SIG-M5 treated with dmso at 0.1 percent for 504 hours (cell line): ENCODE results near the gene MRPL14.
"Not testable (repeated sequence)": the region's sequence is repeated elsewhere in the genome, so short reads cannot be mapped to it uniquely, and the experiment has no call there.

Source experiments
- DNase-seq: peaks from one replicate; lab custom pipeline; 2025; ENCODE audit not compliant: unreplicated experiment; lab: John Stamatoyannopoulos, UW

MRPL14 gene

DNA sequence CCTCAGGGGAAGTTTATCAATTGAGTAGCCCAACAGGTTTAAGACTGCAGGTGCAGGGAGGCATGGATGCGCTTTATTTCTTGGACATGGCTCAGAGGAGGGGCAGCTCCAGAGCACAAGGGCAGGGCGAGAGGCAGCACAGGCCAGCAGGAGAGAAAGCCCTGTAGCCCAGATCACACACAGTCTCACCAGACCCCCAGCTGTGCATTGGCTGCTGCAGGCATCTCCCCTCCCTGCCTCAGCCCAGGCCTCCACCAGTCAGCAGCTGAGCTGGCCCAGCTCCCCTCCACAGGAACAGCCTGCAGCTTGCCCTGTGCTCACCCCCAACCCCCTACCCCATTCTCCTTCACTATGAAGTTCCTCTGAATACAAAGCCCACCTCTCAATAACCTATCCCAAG lies 24.7 kb downstream of the MRPL14 start:
- no peak for DNase-seq

DNA sequence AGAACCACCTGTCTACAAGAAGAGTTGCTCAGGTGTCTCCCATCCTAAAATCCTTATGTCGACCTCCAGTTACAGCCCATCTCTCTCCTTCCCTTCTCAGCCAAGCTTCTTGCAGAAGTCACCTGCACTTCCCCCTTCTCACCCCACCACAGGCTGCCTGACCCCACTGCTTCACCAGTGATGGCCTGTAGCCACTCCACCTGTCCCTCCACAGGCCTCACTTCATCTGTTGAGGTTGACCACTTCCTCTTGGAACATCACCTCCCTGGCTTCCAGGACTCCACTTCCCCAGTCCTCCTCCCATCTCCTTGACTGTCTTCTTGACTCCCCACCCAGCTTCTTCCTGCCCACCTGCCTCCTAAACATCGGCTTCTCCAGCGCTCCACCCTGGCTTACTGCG lies 25.4 kb downstream of the MRPL14 start:
- DNase-seq = no peak

DNA sequence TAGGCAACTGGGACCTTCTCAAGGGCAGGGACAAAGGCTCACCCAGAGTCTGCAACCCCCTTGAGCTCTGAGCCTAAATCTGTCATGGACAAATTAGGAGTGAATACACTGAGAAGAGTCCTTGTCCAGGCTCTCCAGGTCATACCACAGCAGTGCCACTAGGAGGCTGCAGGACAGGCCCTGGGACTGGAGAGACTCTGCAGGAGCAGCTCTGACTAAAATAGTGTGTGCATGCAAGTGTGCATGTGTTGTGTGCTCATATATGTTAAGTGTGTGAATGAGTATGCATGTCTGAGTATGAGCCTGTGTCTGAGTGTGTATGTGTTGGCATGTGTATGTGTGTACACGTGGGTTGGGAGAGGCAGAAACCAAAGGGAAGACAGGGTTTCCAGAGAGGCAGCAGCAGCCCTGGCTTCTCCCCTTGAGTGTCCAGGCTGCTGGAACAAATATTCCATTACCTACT lies 27.1 kb downstream of the MRPL14 start:
- peak; percentile 29 for DNase-seq

DNA sequence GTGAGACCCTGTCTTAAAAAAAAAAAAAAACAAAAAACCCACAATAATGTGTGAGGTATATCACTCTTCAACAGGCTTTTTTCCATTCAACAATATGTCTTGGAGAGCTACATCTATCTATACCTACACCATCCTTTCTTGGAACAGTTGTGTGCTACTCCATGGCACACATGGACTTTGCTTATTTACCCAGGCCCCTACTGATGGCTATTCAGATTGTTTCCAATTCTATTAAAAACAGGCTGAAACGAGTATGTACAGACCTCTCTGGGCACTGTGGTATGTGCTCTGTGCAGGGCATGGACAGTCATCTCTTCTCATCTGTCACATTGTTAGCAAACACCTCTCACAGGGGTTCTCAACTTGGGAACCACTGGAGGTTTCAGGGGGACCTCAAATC lies 28.1 kb downstream of the MRPL14 start:
- no peak for DNase-seq

DNA sequence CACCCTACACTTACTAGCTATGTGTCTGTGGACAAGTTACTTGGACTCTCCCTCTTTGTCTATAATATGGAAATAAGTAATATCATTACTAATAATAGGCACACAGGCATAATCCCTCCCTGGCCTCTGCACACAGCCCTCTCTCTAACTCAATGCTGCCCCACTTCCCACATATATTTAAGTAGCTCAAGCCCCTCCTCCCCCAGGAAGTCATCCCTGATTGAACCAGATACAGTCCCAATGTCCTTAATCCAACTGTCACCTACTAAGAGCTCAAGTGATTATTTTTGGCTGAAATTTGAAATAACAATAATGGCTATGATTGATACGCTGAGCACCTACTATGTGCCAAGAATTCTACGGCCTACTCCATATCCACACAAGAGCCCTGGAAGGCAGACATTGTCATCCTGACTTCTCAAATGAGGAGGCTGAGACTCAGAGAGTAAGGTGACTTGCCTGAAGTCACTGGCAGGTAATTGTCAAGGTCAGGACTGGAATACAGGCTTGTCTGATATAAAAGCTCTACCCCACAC lies 29.4 kb downstream of the MRPL14 start:
- DNase-seq = no peak

DNA sequence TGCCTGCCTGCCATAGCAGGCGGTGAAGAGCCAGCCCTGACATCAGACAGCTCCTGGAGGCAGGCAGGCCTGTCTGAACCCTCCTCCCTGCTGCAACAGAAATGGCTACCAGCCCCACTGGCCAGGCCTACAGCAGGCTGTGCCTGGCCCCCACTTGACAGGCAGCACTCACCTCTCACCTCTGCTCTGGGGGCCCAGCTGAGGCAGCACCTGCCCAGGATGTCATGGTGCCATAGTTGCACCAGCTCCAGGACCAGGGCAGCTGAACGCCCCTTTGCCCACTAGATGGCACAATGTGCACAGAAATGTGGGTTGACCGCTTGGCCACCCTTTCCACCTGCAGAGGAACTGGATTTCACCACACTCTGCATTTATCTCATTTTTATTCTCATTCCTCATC lies 30.6 kb downstream of the MRPL14 start:
- peak; percentile 33 for DNase-seq

DNA sequence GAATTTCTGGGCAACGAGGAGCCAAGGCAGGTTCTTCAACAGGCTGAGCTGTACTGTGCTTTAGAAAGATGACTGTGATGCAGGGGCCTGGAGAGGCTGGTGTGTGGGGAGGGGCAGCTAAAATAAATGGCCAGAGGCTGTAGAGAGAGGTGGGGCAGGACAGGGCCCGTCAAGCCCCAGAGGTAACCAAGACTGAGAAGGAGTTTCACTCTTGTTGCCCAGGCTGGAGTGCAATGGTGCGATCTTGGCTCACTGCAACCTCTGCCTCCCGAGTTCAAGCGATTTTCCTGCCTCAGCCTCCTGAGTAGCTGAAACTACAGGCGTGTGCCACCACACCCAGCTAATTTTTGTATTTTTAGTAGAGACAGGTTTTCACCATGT lies 32.0 kb downstream of the MRPL14 start:
- DNase-seq = not testable (repeated sequence)

DNA sequence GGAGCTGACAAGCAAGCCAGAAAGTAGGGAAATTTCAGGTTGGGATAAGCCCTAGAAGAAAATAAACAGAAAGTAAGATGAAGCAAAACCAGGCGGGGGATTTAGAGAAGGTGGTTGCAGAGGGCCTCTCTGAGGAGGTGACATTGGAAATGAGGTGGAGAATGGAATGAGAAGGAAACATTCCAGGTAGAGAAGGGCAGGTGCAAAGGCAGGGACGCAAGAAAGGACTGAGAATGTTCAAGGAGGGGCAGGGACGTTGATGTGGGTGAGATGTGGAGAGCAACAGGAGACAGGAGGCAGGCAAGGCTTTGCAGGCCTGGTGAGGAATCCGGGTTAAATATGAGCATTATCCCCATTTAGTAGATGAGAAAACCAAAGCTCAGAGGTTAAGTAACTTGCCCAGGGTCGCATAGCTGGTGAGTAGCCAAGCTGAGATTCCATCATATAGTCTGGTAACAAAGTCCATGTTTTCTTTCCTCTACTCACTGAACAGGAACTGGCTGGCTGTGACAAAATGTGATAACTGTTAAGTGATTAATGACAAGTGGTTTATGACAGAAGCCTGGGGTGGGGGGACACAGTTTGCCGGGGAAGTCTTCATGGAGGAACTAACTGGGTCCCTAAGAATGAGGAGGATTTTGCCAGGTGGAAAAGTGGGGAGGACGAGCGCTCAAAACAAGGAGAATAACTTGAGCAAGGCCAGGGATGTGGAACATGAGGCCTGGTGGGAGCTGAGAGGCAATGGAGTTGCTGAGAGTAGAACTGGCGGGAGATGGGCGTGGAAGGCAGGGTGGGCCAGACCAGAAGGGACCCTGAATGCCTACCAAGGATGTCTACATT lies 32.6 kb downstream of the MRPL14 start:
- no peak for DNase-seq

DNA sequence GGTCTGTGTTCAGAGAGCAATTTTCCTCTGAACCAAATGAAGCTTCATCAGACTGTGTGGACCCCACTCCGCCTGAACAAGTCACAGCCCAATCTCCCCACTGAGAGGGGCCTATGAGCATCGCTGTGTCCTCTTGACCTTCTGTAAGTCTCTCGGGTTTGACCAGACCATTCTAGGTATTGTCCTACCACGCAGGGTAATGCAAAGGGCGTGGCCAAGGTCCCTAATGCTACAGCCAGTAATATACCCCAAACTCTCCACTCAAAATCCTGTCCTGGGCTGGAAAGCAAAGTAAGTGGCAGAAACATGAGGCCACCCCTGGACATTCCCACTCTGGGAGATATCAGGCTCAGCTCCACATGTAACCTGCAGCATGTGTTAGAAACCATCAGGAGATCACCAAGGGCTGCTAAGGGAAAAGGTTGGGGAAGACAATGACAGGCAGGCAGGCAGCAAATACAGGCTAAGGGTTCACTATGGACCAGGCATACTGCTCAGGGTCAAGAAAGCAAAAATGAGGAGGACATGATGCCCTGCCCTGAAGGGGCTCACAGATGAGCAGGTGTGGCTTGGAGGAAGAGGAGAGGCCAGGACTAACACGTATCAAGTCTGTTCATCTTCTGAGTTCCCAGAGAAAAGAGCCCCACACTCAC lies 33.4 kb downstream of the MRPL14 start:
- no peak for DNase-seq

DNA sequence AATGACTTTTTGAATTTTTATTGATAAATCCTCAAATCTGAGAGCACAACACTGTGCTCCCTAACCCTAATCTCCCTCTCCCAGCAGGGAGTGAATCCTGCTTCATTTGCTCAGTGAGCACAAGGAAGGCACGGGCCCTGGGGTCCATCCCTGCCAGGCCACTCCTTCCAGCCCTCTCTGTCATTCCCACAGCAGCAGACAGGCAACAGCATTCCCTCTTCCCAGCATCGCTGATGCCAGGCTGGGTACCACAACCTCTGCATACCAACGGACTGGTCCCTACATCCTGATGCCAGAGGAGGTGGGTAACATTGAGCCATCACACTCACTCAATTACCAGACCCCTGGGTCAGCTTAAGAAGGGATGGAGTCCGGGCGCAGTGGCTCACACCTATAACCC lies 34.2 kb downstream of the MRPL14 start:
- DNase-seq = no peak

DNA sequence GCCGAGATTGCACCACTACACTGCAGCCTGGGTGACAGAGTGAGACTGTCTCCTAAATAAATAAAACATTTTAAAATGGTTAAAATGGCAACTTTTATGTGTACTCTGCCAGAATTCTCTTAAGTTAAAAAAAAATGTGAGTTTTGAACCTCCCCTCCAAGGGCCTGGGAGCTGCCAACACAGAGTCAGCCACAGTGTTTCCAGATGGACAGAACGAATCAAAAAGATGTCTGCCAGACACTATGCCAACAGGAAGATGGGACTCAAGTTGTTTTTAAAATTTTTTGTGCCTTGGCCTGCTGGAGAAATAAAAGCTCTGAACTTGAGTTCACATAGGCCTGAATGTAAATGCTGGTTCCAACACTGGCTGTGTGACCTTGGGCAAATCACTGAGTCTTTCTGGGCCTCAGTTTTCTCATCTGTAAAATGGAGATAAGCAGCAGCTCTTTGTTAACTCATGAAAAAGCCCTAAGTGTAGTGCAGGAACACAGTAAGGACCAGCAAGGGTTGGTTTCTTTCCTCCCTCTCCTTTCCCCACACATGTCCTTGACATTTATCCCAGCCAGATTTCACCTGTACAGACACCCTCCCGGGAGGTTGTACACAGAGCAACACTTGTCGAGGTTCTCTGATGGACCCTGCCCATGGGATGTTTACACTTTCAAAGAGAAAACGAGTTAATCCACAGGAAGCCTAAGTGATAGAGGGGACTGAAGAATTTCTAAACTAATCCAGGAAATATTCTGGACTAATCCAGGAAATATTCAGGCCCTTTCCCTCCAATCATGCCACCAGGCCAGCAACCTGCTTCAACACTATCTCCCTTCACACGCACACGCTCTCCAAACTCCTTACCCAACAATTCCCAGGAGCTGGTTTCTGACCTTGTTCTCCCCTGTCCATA lies 35.0 kb downstream of the MRPL14 start:
- DNase-seq = no peak

DNA sequence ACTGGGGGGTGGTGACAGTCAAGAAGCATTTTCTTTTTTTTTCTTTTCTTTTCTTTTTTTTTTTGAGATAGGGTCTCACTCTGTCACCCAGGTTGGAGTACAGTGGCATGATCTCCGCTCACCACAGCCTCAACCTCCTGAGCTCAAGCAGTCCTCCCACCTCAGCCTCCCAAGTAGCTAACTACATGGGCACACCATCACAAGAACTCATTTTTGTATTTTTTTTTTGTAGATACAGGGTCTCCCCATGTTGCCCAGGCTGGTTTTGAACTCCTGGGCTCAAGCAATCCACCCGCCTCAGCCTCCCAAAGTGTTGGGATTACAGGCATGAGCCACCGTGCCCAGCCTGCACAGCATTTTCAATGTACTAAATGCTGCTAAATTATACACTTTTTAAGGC lies 35.9 kb downstream of the MRPL14 start:
- DNase-seq = not testable (repeated sequence)

DNA sequence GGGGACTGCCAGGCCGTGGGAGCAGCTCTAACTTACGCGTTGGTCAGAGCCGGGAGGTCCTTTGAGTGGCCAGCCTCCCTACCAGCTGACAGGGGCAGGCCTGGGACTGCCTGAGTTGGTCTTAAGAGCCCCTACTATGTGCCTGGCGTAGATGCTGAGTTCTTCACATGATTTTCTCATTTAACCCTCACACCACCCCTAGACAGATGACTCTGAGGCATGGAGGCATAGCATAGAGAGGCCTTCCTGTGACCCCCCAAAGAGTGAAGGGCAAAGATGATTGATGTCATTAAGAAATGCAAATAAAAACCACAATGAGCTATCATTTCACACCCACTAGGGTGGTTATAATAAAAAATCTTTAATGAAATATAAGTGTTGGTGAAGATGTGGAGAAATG lies 36.8 kb downstream of the MRPL14 start:
- no peak for DNase-seq

DNA sequence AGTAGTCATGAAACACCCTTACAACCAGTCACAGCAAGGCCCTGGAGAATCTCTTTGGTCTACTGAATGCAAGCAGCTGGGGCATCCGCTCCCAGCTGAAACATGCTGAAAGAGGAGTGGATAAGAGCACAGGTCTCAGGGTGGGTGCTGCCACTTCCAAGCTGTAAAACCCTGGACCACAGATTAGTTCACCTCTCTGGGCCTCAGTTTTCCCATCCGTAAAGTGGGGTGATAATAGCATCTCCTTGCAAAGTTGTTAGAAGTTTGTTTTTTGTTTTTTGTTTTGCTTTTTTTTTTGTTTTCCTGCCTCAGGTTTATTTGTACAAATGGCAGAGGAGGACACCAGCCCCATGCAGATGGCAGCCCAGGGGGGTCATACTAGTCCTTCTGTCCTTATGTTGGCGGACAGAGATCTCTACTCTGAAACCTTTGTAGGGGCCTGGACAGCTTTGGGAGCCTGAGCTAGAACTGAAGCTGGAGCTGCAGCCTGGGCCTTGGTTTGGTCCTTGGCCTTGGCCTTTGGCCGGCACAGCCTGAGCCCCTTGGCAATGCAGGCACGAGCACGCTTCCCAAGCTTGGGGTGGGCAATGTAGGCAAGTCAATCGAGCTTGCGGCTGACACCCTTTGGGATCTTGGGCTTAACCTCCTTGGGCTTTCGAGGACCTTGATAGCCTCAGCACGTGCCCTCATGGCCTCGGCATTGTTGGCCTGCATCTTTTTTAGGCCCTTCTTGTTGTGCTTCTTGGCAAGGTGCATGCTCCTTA lies 38.2 kb downstream of the MRPL14 start:
- DNase-seq = no peak

DNA sequence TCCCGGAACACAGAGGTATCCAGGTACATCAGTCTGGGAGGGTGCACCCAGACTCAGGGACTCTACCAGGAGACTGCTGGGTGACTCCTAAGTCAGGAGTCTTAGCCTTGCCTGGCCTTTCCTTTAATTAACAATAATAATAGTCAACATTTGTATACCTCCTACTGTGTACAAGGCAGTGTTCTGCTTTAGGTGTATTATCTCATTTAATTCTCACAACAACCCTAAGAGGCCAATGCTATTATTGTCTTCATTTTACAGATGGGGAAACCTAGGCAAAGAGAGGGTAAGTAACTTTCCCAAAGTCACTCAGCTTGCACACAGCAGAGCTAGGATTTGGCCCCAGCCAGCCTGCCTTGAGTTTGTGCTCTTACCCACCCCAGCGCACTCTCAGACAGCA lies 39.6 kb downstream of the MRPL14 start:
- no peak for DNase-seq

DNA sequence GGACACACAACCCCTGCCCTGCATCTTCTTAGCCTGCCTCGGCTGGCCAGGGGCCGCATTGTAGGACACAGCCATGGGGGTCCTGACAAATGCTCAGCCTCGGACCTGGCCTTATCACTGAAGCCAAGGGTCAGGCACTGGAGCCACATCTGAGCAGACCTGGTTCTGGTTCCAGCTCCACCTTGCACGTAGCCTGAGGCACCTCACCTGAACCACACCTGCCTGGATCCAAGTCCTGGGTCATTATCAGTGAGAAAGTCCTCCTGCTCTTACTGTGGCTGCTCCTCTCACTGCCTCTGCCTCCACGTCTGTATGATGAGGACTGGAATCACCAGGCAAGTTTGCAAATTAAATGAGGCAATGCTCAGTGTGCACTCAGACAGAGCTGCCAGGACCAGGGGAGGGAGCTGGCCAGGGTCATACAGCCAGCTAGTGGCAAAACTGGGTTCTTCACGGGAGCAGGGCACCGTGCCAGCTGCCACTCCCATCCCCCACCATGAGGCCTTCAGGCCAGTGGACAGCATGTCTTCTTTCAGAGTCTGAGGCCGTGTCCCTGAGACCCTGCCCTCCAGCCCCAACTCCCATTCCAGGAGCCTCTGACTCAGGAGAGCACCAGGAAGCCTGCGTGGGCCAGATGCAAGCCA lies 40.2 kb downstream of the MRPL14 start:
- no peak for DNase-seq

DNA sequence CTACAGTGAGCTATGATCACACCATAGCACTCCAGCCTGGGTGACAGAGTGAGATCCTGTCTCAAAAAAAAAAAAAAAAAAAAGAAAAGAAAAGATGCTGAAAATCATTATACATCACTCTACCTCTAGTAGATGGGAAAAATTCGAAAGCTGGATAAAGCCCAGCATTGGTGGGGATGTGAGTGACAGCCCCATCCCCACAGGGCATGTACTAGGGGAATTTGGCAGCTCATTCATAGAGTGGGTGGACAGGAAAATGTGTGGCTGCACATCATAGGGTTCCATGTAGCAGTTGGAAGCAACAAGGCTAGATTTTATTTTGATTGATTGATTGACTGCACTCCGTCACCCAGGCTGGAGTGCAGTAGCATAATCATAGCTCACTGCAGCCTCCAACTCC lies 42.0 kb downstream of the MRPL14 start:
- DNase-seq = no peak

DNA sequence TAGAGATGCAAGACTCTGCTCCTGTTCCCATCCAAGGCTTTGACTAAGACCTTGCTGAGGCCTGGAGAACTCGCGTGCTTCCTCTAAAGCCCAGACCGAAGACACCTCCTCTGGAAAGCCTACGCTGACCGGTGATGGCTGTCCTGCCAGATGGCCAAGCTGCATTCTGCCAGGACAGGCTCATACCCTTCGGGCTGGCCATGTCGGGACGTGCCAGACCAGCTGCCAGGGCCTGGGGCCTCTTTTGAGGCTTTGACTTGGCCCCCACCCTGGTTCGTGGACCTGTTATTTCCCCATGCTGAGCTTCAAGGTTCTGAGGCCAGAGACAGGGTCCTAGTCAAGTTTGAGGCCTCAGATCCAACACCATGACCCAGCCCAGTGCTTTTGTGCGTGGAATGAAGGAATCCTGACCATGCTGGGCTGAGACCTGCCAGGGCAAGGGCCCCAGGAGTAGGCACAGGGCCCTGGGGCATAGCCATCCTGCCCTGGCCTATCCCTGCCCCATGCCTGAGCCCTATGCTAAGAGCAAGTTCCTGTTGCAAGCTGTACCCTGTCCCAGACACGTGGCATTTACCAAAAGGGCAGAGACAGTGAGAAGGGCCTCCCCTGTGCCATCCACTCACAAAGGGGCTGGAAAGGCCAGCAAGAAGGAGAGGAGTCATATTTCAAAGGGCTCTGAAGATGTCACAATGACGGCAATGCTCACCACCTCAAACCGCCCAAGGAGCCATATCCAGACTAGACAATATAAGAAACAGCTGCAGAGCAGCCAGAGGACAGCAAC lies 42.8 kb downstream of the MRPL14 start:
- DNase-seq = no peak

DNA sequence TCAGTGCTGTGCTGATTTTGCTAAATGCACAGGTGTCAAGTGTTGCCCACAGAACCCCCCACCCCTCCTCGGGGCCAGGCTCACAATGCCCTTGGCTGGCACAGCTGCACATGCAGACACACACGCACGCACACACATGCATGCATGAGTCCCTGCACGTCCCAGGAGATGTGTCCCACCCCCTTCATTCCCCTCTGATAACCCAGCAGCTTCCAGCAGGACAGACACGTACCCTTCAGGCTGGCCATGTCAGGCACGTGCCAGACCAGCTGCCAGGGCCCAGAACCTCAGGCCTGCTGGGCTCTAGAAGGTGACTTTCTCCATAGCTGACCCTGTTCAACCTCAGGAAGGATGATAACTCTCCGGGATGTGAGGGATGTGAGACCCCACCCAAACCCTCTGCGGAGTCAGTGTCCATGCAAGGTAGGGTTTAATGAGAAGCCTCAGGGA lies 44.4 kb downstream of the MRPL14 start:
- DNase-seq = no peak
